HL-60/S4 (cell line): ENCODE measurements around the gene SAE1.

Experiments used
- in situ Hi-C: fragments of 300-500 bp; cut with MboI; formaldehyde crosslinking; loops from 2 replicates; pipeline ENCODE4 v1.14.3; 2022; ENCODE audit warnings: low sequenced_read_pairs

The SAE1 gene

DNA sequence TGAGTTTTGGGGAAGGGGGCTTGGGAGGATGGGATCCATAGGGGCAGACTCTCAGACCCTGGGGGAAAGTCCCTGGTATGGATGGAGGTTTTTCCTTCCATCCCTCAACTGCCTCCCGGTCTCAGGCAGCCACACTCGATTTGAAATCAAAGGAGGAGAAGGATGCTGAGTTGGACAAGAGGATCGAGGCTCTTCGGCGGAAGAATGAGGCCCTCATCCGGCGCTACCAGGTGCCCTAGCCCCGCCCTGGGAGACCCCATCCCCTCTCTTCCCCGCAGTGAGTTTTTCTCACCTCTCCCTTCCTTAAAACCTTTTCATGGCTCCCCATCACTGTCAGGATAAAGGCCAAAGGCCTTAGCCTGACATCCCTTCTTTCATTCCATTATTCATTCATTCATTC is 127.8 kb downstream of the SAE1 start:
- in situ Hi-C loops: no loop called here

DNA sequence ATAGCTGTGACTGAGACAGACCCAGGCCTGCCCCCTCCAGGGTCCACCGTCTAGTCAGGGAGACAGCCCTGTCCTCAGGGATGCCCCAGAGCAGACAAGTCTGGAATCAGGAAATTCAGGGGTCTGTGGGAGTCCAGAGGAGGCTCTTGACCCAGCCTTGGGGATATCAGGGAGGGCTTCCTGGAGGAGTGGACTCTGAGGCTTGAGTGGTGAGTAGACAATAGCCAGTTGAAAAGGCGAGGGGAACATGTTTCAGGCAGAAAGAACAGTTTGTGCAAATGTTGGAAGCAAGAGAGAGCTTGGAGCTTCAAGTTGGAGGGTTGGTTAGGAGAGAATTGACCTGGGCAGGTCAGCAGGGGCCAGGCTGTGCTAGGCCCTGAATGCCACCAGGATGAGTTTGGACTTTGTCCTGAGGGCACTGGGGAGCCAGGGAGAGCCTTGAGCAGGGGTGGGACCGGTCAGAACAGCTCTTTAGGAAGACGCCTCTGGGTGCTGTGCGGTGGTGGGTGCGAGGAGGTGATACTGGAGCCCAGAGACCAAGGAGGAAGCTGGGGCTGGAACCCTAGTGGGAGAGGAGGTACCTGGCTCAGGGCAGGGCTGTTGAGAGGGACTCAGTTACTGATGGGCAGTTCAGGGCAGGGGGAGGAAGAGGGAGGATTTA is 128.4 kb downstream of the SAE1 start:
- in situ Hi-C loops: no loop called here
